Natural killer cell (primary cell): ENCODE measurements around the gene CLCN2. TPM values are rescaled to one million over a fixed set of nuclear protein-coding genes. Genes with fewer than 3 reads are reported as not detected.

Experiments used
- ATAC-seq, 3 donors: fragments of 150-1000 bp in 2 of 3; fragments of 200-7000 bp in 1 of 3; cut with Tn5 transposase; 1 replicate in 1 of 3; 2 replicates in 2 of 3; pipeline ENCODE4 v1.10.0; 2021; ENCODE audit warnings: mild to moderate bottlenecking in 2 of 3, moderate library complexity in 2 of 3
- DNase-seq, 2 donors: peaks; one replicate each; pipeline versions ENCODE4 v3.0.0 to v3.0.0-alpha.2; 2013 to 2021; ENCODE audit warnings: mixed read lengths in 1 of 2
- H3K27ac ChIP-seq: one replicate; pipeline ENCODE4 v1.5.1; 2013; ENCODE audit warnings: mild to moderate bottlenecking, low read length
- H3K27me3 ChIP-seq: one replicate; pipeline ENCODE4 v1.6.1; 2013; ENCODE audit warnings: low read length; ENCODE audit not compliant: control insufficient read depth, insufficient read depth
- H3K36me3 ChIP-seq: one replicate; pipeline ENCODE4 v1.6.1; 2013; ENCODE audit warnings: low read length; ENCODE audit not compliant: control insufficient read depth, insufficient read depth
- H3K4me1 ChIP-seq: one replicate; pipeline ENCODE4 v1.6.1; 2013; ENCODE audit warnings: low read length; ENCODE audit not compliant: control insufficient read depth, insufficient read depth
- H3K4me3 ChIP-seq: one replicate; pipeline ENCODE4 v1.5.1; 2013; ENCODE audit warnings: low read length
- H3K9me3 ChIP-seq: one replicate; pipeline ENCODE4 v1.6.1; 2013; ENCODE audit warnings: low read length; ENCODE audit not compliant: control insufficient read depth, insufficient read depth
- H3K27ac Mint-ChIP-seq, 2 donors: one replicate each; pipeline ENCODE4 v1.8.0; 2022; ENCODE audit warnings: mild to moderate bottlenecking in 2 of 2, mixed read lengths in 2 of 2, moderate library complexity in 1 of 2
- H3K27me3 Mint-ChIP-seq, 2 donors: one replicate each; pipeline ENCODE4 v1.8.0; 2022; ENCODE audit warnings: low read depth in 2 of 2, mixed read lengths in 2 of 2
- H3K36me3 Mint-ChIP-seq: one replicate; pipeline ENCODE4 v1.8.0; 2022; ENCODE audit warnings: mixed read lengths
- H3K4me1 Mint-ChIP-seq, 2 donors: one replicate each; pipeline ENCODE4 v1.8.0; 2022; ENCODE audit warnings: mixed read lengths in 2 of 2
- H3K4me3 Mint-ChIP-seq: one replicate; pipeline ENCODE4 v1.8.0; 2022; ENCODE audit warnings: mild to moderate bottlenecking, moderate library complexity, mixed read lengths
- H3K9me3 Mint-ChIP-seq, 2 donors: one replicate each; pipeline ENCODE4 v1.8.0; 2022; ENCODE audit warnings: mixed read lengths in 2 of 2
- CTCF ChIP-seq: fragments of 200-600 bp; IDR thresholded peaks from one replicate; pipeline ENCODE4 v1.8.0; 2022; ENCODE audit warnings: antibody characterized with exemption
- WGBS: methylation state at CpG from one replicate; pipeline ENCODE4 v1.1.7; 2013; ENCODE audit warnings: missing lambda C conversion rate; ENCODE audit not compliant: insufficient coverage; 5-methylcytosine and 5-hydroxymethylcytosine counted together
- intact Hi-C: fragments of 100-400 bp; cut with micrococcal nuclease; formaldehyde crosslinking; loops from one replicate; pipeline ENCODE4 v1.14.2; 2022
- total RNA-seq, 4 donors: library from RNA; stranded (reverse); fragments of 120-200 nt in 1 of 4; gene quantifications; one replicate each; pipeline versions ENCODE4 v1.2.3 to v1.2.4, GENCODE V29; 2013 to 2022

The CLCN2 gene
- total RNA-seq, 3 donors from 2014 or later (not counting 1 experiment from before 2014, with no cell fraction given): 7.8 to 8.2 (median 8.1) TPM

GRCh38 chr3:184351511-184352148, 9.8 kb downstream of the CLCN2 start:
- H3K27me3 Mint-ChIP-seq: no peaks in the 10 kb centered on the region
- ATAC-seq: no peak
- no peaks in the 10 kb centered on the region for H3K36me3 Mint-ChIP-seq
- no peak for TF ChIP-seq CTCF
- Histone ChIP-seq H3K4me1 (peaks cover 10% of the 10 kb centered on the region), H3K4me3 (no peak overlapping the region), H3K27me3 (no peaks in the 10 kb centered on the region), H3K27ac (no peak overlapping the region), H3K9me3 (no peaks in the 10 kb centered on the region), H3K36me3 (no peaks in the 10 kb centered on the region)
- intact Hi-C loops: no loop called here
- 85% methylated on average over 9 of the region's 9 CpGs for WGBS
- no peak overlapping the region for H3K4me3 Mint-ChIP-seq
- no peak overlapping the region for H3K27ac Mint-ChIP-seq
- DNase-seq: no peak
- no peaks in the 10 kb centered on the region for H3K4me1 Mint-ChIP-seq
- no peaks in the 10 kb centered on the region for H3K9me3 Mint-ChIP-seq

GRCh38 chr3:184350618-184351017, 10.8 kb downstream of the CLCN2 start:
- peaks cover 10% of the 10 kb centered on the region for H3K4me1 ChIP-seq
- H3K27ac ChIP-seq: no peak overlapping the region
- no peak overlapping the region for H3K27ac Mint-ChIP-seq
- peaks cover 0 to 1% of the 10 kb centered on the region in 2 donors for H3K4me1 Mint-ChIP-seq
- DNase-seq: no peak
- H3K4me3 ChIP-seq: no peak overlapping the region
- no peak overlapping the region for H3K4me3 Mint-ChIP-seq
- no peaks in the 10 kb centered on the region for H3K36me3 Mint-ChIP-seq
- H3K36me3 ChIP-seq: no peaks in the 10 kb centered on the region
- TF ChIP-seq CTCF: no peak
- H3K27me3 ChIP-seq: no peaks in the 10 kb centered on the region
- no peak for ATAC-seq
- intact Hi-C loops: no loop called here
- H3K27me3 Mint-ChIP-seq: no peaks in the 10 kb centered on the region
- H3K9me3 Mint-ChIP-seq: no peaks in the 10 kb centered on the region
- H3K9me3 ChIP-seq: no peaks in the 10 kb centered on the region
- 97% methylated on average over 6 of the region's 6 CpGs for WGBS

- no peaks in the 10 kb centered on the region for H3K36me3 ChIP-seq
- DNase-seq (no peak), ATAC-seq (no peak)
- Mint-ChIP-seq H3K4me1 (peaks cover 0 to 4% of the 10 kb centered on the region in 2 donors), H3K4me3 (no peak overlapping the region), H3K27ac (no peak overlapping the region), H3K9me3 (no peaks in the 10 kb centered on the region), H3K27me3 (no peaks in the 10 kb centered on the region), H3K36me3 (no peaks in the 10 kb centered on the region)
- peaks cover 10% of the 10 kb centered on the region for H3K4me1 ChIP-seq
- WGBS: 96% methylated on average over 9 of the region's 10 CpGs
- no peak overlapping the region for H3K4me3 ChIP-seq
- H3K27me3 ChIP-seq: no peaks in the 10 kb centered on the region
- H3K9me3 ChIP-seq: no peaks in the 10 kb centered on the region
- no peak for TF ChIP-seq CTCF
- intact Hi-C loops: no loop called here
- no peak overlapping the region for H3K27ac ChIP-seq
Measured at GRCh38 chr3:184349563-184350470, 11.6 kb downstream of the CLCN2 start.
